Measurements from ENCODE around the gene TCEAL6.
"Not testable (repeated sequence)": the region's sequence is repeated elsewhere in the genome, so short reads cannot be mapped to it uniquely, and the experiment has no call there.

Gene TCEAL6

DNA sequence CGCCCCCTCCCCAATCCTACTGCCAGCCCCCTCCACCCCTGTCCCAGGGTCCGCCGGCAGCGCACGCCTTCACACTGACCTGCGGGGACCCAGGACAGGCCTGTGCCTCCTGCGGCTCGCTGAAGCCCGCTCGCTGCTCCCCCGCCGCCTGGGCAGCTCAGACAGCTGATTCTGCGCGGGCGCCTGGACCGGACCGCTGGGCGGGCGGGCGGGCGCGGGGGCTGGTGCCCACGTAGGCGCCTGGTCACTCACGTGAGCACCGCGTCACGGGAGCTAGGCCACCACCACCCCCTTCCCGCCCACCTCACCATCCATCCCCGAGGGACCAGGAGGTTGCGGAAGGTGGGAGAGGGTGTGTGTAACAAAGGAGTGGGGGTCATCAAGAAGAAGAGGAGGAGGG is at the start of gene TCEAL6:
Gene TCEAL6 (minus strand): TSS at position 208 of the 400 bp plus-strand sequence.
- DNase-seq (ENCODE audit: low read depth), result not testable (repeated sequence)

GRCh38 chrX:102185967-102186720 is 43.9 kb upstream of the TCEAL6 start:
- DNase-seq (ENCODE audit: low read depth), result no peak

DNA sequence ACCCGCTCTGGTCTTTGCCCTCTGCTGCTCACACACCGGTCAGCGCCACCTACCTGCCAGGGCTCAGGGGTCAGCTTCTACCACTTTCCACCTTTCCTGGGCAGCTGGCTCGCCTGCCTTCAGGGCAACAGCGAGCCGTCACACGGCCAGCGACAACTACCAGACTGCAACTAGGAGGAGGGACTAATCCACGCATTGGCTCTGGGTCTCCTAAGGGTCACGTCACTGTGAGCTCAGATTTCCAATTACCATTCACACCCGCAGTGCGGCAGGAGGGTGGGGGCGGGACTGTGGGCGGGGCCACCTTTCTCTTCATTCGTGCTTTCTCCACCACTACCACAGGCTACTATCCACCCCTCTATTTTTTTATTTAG is 13.5 kb upstream of the TCEAL6 start, which contains the start of gene BEX5:
Gene BEX5 (minus strand): TSS at position 172 of the 374 bp plus-strand sequence. CDS start 1,712 bp downstream, outside the sequence.
- DNase-seq (ENCODE audit: low read depth), result peak; percentile 1

DNA sequence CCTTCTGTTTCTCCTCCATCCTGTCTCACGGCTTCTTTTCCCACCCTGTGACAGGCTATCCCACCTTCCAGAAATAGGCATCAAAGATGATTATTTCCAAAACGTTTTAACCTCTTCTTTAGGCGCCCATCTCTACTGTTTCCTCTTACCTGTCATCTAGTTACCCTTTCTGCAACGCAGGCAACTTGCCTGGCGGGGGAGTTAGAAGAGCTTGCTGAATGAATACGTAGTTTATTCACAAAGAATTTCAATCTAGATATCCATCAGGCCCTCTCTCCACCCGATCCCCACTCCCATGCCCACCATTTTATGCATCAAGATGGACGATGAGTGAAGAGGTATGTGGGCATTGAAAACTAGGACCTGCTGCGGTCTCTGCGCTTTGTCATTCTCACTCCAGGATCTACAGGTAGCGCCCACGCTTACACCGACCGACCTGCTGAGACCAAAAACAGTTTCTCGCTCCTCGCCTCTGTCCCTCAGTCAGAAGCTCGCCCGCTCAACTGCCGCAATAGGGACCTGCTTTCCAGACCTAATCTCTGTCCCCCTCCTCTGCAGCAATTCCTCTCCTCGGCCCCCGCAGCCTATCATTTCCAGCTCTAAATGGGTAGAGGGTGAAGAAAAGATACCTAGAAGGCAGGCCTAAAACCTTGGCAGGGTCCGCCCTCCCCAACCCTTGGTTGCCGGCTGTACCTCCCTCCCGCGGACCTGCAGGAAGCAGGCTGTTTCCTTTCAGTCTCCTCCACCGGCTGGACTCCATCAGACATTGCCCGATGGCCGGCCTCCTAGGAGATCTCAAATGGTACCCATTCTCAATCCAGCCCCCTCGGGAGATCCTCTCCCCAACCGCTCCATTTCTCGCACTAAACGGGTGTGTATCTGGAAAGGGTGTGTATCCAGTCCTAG is 12.9 kb upstream of the TCEAL6 start:
- DNase-seq (ENCODE audit: low read depth), result no peak

GRCh38 chrX:102154218-102154860 is 12.1 kb upstream of the TCEAL6 start:
- DNase-seq (ENCODE audit: low read depth), result no peak

GRCh38 chrX:102141631-102142030 is 650 bp downstream of the TCEAL6 start:
- not testable (repeated sequence) for DNase-seq (ENCODE audit: low read depth)

GRCh38 chrX:102140876-102141275 is 1.4 kb downstream of the TCEAL6 start:
- not testable (repeated sequence) for DNase-seq (ENCODE audit: low read depth)

DNA sequence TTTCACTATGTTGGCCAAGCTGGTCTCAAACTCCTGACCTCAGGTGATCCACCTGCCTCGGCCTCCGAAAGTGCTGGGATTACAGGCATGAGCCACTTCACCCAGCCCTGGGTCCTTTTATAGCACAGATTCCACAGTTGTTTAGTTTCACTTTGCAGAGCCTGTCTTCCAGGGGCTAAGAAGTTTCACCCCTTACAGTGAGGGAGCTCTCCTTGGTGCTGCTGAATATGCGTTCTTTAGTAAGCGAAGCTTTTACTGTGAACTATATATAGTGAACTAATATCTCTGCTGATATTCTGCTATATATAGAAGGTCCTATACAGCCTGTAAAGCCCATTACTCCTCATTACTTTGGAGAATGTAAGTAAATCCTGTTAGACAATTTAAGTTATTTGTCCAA is 4.2 kb downstream of the TCEAL6 start:
- DNase-seq (ENCODE audit: low read depth), result peak; percentile 1

DNA sequence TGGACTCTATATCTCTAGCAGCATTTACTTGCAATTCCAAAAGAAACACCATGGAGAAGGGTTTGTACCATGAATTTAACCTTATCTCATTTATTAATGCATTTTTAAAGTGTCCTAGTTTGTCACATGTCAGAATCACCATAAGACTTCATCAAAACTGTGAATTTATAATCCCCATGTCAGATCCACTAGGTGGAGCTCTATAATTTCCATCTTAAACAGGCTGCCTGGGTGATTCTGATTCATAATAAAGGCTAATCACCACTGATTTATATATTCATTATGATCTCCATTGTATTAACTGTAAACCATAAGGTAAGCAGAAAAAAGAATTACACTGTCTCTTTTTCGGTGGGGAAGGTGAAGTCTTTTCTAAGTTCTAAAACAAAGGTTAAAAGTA is 12.8 kb downstream of the TCEAL6 start:
- peak; percentile 1 for DNase-seq (ENCODE audit: low read depth)

DNA sequence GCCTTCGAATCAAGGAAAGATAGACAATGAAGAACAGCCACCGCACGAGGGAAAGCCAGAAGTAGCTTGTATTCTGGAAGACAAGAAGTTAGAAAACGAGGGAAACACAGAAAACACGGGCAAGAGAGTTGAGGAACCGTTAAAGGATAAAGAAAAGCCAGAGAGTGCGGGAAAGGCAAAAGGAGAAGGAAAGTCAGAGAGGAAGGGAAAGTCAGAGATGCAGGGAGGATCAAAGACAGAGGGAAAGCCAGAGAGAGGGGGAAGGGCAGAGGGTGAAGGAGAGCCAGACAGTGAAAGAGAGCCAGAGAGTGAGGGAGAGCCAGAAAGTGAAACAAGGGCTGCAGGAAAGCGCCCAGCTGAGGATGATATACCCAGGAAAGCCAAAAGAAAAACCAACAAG is 15.4 kb downstream of the TCEAL6 start:
- DNase-seq (ENCODE audit: low read depth), result no peak

DNA sequence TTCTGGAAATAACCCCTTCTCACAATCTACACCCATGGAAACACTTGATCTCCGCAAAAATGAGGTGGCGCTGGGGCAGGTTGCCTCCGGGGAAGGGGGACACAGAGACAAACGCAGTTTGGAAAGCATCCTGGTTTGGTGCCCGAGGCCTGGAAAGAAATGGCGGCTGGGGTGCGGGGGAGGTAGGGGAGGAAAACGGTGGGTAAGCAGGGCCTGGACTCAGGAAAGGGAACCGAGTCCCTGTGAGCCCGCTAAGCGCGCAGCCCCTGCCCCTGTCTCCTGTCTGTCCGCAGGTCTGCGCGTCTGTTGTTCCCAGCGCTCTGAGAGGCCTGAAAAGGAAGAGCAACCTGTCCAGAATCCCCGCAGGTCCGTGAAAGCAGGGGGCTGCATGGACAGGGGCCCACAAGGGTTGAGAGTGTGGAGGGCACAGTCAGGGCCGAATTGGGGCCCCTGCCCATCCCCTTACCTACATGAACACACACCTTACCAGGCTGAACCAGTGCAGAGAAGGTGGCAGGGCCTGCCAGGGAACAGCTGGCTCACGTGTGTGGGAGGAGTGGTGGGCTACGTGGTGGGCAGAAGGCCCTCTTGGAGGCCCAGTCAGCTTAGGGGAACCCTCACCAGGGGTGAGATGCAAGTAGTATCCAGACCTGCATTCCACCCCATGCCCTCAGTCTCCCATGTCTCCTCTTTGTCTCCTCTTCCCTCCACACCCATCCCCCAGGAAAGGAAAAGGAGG is 16.0 kb downstream of the TCEAL6 start:
- not testable (repeated sequence) for DNase-seq (ENCODE audit: low read depth)

DNA sequence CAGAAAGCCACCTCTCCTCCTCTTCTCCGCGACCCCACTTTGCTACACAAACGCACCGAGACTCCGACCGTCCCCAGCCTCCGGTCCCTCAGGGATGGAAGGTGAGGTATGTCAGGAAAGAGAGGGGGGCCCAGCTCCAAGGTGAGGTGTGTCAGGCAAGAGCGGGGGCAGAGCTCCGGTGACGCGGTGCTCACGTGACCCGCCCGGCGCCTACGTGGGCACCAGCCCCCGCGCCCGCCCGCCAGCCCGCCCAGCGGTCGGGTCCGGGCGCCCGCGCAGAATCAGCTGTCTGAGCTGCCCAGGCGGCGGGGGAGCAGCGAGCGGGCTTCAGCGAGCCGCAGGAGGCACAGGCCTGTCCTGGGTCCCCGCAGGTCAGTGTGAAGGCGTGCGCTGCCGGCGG is 16.8 kb downstream of the TCEAL6 start, which contains the start of gene TCEAL2:
Gene TCEAL2 (plus strand): TSS at position 244 of the 400 bp plus-strand sequence. CDS start 1,152 bp downstream, outside the sequence.
- not testable (repeated sequence) for DNase-seq (ENCODE audit: low read depth)

DNA sequence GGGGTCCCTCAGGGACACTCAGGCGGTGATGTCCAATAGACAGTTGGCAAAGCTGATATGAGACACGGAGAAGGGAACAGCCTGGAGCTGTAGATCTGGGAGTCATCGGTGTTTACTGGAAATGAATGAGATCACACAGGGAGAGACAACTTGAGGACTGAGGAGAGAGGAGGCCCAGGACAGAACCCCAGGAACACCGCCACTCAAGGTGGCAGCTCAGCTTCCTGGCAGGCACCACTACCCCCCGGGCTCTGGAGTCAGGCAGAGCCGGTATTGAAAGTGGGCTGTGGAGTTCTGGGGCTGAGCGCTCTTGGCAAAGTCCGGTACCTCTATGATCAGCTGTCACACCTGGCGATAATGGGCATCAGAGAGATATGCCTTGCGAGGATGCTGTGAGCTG is 17.3 kb downstream of the TCEAL6 start:
- DNase-seq (ENCODE audit: low read depth), result not testable (repeated sequence)

DNA sequence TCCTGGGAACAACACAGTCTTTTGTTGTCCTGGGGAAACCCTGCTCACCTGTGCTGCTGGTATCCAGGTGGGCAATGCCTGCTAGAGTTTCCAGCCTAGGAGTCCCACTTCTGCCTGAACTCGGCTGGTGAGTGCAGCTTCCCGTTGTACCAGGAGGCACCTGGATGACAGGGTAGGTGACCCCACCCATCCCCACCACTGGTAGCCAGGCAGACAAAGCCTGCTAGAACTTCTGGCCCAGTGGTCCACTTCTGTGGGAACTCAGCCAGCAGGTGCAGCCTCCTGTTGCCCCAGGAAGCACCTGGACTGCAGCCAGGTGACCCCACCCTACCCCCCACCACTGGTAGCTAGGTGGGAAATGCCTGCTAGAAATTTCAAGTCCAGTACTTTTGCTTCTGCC is 26.5 kb downstream of the TCEAL6 start:
- DNase-seq (ENCODE audit: low read depth), result no peak

DNA sequence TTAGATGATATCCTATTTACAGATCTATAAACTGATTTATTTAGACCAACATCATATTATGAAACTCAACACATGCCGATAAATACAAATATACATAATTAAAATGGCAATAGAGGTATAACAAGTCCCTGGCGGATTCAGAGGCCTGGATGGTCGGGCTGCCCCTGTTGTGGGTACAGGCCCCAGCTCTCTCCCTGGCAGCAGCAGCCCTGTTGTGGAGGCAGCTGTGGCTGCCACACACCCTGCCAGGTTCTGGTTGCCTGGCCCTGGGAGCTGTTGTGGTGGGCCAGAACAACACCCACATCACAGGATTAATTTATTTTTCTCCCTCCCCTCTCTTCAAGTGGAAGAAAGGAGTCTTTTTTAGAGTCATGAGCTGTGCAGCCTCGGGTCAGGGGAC is 28.9 kb downstream of the TCEAL6 start:
- no peak for DNase-seq (ENCODE audit: low read depth)
